BLaER1 treated with 17β-estradiol and CSF1 and Interleukin-3, amounts not matched to agents 10 nM and 100 nM (cell line): Measurements from ENCODE around the gene UBR3.

ENCODE experiments used
- H3K27ac ChIP-seq, 11 experiments: shearing (Covaris generic); formaldehyde crosslinking; 2 replicates each; pipeline ENCODE4 v1.8.1; 2022
- H3K27me3 ChIP-seq, 11 experiments: shearing (Covaris generic); formaldehyde crosslinking; 2 replicates each; pipeline ENCODE4 v1.8.1; 2022
- H3K36me3 ChIP-seq, 11 experiments: shearing (Covaris generic); formaldehyde crosslinking; 2 replicates each; pipeline ENCODE4 v1.8.1; 2022
- H3K4me1 ChIP-seq, 10 experiments: shearing (Covaris generic); formaldehyde crosslinking; 2 replicates each; pipeline ENCODE4 v1.8.1; 2022
- H3K4me2 ChIP-seq, 11 experiments: shearing (Covaris generic); formaldehyde crosslinking; 2 replicates each; pipeline ENCODE4 v1.8.1; 2022
- H3K4me3 ChIP-seq, 10 experiments: shearing (Covaris generic); formaldehyde crosslinking; 2 replicates each; pipeline ENCODE4 v1.8.1; 2022
- H3K9ac ChIP-seq, 11 experiments: shearing (Covaris generic); formaldehyde crosslinking; 2 replicates each; pipeline ENCODE4 v1.8.1; 2022
- H3K9me3 ChIP-seq, 11 experiments: shearing (Covaris generic); formaldehyde crosslinking; replicated peaks in 1 of 11; 2 replicates each; pipeline ENCODE4 v1.8.1; 2022
- H4K20me1 ChIP-seq, 11 experiments: shearing (Covaris generic); formaldehyde crosslinking; 2 replicates each; pipeline ENCODE4 v1.8.1; 2022
- Cebpa-rat ChIP-seq, 11 experiments: shearing (Covaris generic); IDR thresholded peaks; 2 replicates each; pipeline ENCODE4 v1.8.1; 2022

UBR3 gene

DNA sequence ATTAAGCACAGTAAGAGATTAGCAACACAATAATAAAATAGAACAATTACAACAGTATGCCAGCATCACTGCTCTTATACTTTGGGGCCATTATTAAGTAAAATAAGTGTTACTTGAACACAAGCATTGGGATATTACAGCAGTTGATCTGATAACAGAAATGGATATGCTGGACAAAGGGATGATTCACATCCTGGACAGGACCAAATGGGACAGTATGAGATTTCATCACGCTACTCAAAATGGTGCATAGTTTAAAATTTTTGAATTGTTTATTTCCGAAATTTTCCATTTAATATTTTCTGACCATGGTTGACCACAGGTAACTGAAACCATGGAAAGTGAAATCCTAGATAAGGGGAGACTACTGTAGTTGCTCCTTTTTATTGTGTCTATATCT is 138.2 kb downstream of the UBR3 start:
- no peak overlapping the region for H3K4me3 ChIP-seq
- H4K20me1 ChIP-seq: no peaks in the 10 kb centered on the region
- no peak overlapping the region for H3K27ac ChIP-seq
- H3K27me3 ChIP-seq: no peaks in the 10 kb centered on the region
- peaks cover 8 to 12% (median 10%) of the 10 kb centered on the region in 11 experiments; a peak in 18 of 22 replicates for H3K9me3 ChIP-seq
- H3K9ac ChIP-seq: no peak overlapping the region
- H3K36me3 ChIP-seq: peaks cover 40 to 86% (median 61%) of the 10 kb centered on the region in 11 experiments
- no peak for TF ChIP-seq Cebpa-rat (IDR thresholded peaks at IDR 0.05)
- H3K4me2 ChIP-seq: no peak overlapping the region
- H3K4me1 ChIP-seq: peaks cover 0 to 18% (median 3%) of the 10 kb centered on the region in 10 experiments; a peak in 8 of 20 replicates

DNA sequence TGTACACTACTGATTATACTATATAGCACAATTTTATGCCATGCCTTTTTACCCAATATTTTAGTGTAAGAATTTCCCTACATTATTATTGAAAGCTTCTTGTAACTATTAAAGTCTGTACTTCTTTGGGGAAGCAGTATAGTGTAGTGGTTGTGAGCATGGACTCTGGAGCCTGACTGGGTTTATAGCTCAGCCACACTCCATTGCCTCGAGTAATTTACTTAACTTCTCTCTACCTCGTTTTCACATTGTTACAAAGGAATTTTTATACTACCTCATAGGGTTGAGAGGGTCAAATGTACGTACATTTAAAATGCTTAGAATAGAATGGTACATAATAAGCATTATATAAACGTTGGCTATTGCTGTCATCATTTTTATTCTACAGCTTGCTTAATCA is 139.2 kb downstream of the UBR3 start:
- H4K20me1 ChIP-seq: no peaks in the 10 kb centered on the region
- no peak overlapping the region for H3K4me3 ChIP-seq
- H3K9ac ChIP-seq: no peak overlapping the region
- peaks cover 31 to 76% (median 51%) of the 10 kb centered on the region in 11 experiments for H3K36me3 ChIP-seq
- no peak overlapping the region for H3K4me2 ChIP-seq
- H3K27me3 ChIP-seq: no peaks in the 10 kb centered on the region
- H3K9me3 ChIP-seq: peaks cover 8 to 12% (median 10%) of the 10 kb centered on the region in 11 experiments; a peak in 18 of 22 replicates
- TF ChIP-seq Cebpa-rat (IDR thresholded peaks at IDR 0.05): no peak
- H3K4me1 ChIP-seq: peaks cover 0 to 14% (median 3%) of the 10 kb centered on the region in 10 experiments; a peak in 8 of 20 replicates
- no peak overlapping the region for H3K27ac ChIP-seq

DNA sequence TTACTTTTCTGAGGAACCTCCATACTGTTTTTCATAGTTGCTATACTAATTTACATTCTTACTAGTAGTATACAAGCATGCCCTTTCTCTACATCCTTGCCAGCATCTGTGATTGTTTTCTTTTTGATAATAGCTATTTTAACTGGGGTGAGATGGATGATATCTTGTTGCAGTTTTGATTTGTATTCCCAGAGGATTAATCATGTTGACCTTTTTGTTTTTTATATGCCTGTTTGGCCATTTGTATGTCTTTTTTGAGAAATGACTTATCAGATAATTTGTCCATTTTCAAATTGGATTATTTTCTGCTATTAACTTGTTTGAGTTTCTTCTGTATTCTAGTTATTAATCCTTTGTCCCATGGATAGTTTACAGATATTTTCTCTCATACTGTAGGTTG is 141.5 kb downstream of the UBR3 start:
- no peak overlapping the region for H3K4me2 ChIP-seq
- no peak for TF ChIP-seq Cebpa-rat (IDR thresholded peaks at IDR 0.05)
- no peaks in the 10 kb centered on the region for H3K27me3 ChIP-seq
- no peak overlapping the region for H3K9ac ChIP-seq
- no peak overlapping the region for H3K4me3 ChIP-seq
- H3K27ac ChIP-seq: no peak overlapping the region
- H4K20me1 ChIP-seq: no peaks in the 10 kb centered on the region
- no peaks in the 10 kb centered on the region for H3K4me1 ChIP-seq
- H3K36me3 ChIP-seq: peaks cover 25 to 59% (median 43%) of the 10 kb centered on the region in 11 experiments
- peaks cover 8 to 14% (median 10%) of the 10 kb centered on the region in 11 experiments; a peak in 18 of 22 replicates for H3K9me3 ChIP-seq

- no peak overlapping the region for H3K27ac ChIP-seq
- no peak overlapping the region for H3K9ac ChIP-seq
- peaks cover 22 to 37% (median 32%) of the 10 kb centered on the region in 11 experiments for H3K9me3 ChIP-seq
- TF ChIP-seq Cebpa-rat (IDR thresholded peaks at IDR 0.05): no peak
- no peaks in the 10 kb centered on the region for H3K27me3 ChIP-seq
- 0 out of 22 replicates have a peak, but pooled peaks cover 0 to 7% (median 0%) of the 10 kb centered on the region in 11 experiments for H4K20me1 ChIP-seq
- no peak overlapping the region for H3K4me3 ChIP-seq
- H3K36me3 ChIP-seq: peaks cover 34 to 59% (median 46%) of the 10 kb centered on the region in 11 experiments
- H3K4me1 ChIP-seq: peaks cover 0 to 13% (median 0%) of the 10 kb centered on the region in 10 experiments; a peak in 6 of 20 replicates
- H3K4me2 ChIP-seq: no peak overlapping the region
These were observed 148.0 kb downstream of the UBR3 start for GRCh38 chr2:169975221-169975620.

GRCh38 chr2:169976335-169976851 is 149.1 kb downstream of the UBR3 start:
- TF ChIP-seq Cebpa-rat (IDR thresholded peaks at IDR 0.05): no peak
- H3K36me3 ChIP-seq: peaks cover 34 to 60% (median 46%) of the 10 kb centered on the region in 11 experiments
- no peaks in the 10 kb centered on the region for H3K27me3 ChIP-seq
- H3K4me3 ChIP-seq: no peak overlapping the region
- peaks cover 22 to 37% (median 32%) of the 10 kb centered on the region in 11 experiments for H3K9me3 ChIP-seq
- H3K9ac ChIP-seq: no peak overlapping the region
- no peak overlapping the region for H3K27ac ChIP-seq
- H4K20me1 ChIP-seq: 0 out of 22 replicates have a peak, but pooled peaks cover 0 to 7% (median 0%) of the 10 kb centered on the region in 11 experiments
- no peak overlapping the region for H3K4me2 ChIP-seq
- peaks cover 7 to 20% (median 8%) of the 10 kb centered on the region in 10 experiments; a peak in 16 of 20 replicates for H3K4me1 ChIP-seq

GRCh38 chr2:169977530-169977929 is 150.3 kb downstream of the UBR3 start:
- H3K9me3 ChIP-seq: peaks cover 22 to 37% (median 32%) of the 10 kb centered on the region in 11 experiments
- H3K27me3 ChIP-seq: no peaks in the 10 kb centered on the region
- 0 out of 22 replicates have a peak, but pooled peaks cover 0 to 7% (median 0%) of the 10 kb centered on the region in 11 experiments for H4K20me1 ChIP-seq
- peaks cover 12 to 26% (median 15%) of the 10 kb centered on the region in 10 experiments; a peak in 19 of 20 replicates for H3K4me1 ChIP-seq
- no peak overlapping the region for H3K4me3 ChIP-seq
- no peak for TF ChIP-seq Cebpa-rat (IDR thresholded peaks at IDR 0.05)
- H3K4me2 ChIP-seq: peak overlapping the region in 2 of 11 experiments; percentile 13 to 40; a peak in 3 of 22 replicates
- H3K27ac ChIP-seq: no peak overlapping the region
- H3K9ac ChIP-seq: no peak overlapping the region
- peaks cover 34 to 56% (median 46%) of the 10 kb centered on the region in 11 experiments for H3K36me3 ChIP-seq

DNA sequence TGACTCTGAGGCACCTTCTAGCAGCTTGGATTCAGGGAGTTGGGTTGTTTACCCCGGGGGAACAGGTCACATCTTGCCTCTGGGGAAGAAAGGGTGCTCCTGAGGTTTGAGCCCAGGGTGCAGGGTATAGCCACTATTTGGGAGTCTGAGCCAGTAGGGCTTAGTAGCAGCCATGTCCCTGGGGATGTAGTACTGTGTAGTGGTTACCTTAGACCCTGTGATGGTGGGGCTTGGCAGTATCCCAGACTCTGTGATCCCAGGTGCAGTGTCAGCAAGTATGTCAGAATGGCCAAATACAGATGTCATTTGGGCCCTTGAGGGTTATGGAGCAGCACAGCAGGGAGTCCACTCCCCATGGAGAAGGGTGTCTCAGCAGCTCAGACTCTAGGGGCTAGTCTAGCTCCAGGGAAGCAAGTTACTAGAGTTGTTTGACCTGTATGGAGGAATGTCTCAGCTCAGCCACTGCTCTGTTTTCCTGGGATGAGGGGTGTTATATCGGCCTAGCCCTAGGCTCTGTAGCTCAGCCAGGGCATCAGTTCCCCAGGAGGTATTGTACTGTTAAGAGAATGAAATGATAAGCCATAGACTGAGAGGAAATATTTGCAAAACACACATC is 151.3 kb downstream of the UBR3 start:
- H3K4me1 ChIP-seq: peaks cover 12 to 26% (median 15%) of the 10 kb centered on the region in 10 experiments; a peak in 19 of 20 replicates
- no peak overlapping the region for H3K4me3 ChIP-seq
- TF ChIP-seq Cebpa-rat (IDR thresholded peaks at IDR 0.05): no peak
- H3K9me3 ChIP-seq: peaks cover 22 to 36% (median 32%) of the 10 kb centered on the region in 11 experiments
- peaks cover 34 to 61% (median 49%) of the 10 kb centered on the region in 11 experiments for H3K36me3 ChIP-seq
- H3K9ac ChIP-seq: no peak overlapping the region
- H3K4me2 ChIP-seq: no peak overlapping the region; a peak in 1 of 22 replicates
- H4K20me1 ChIP-seq: 0 out of 22 replicates have a peak, but pooled peaks cover 0 to 7% (median 0%) of the 10 kb centered on the region in 11 experiments
- no peaks in the 10 kb centered on the region for H3K27me3 ChIP-seq
- H3K27ac ChIP-seq: no peak overlapping the region

- H3K4me3 ChIP-seq: no peak overlapping the region
- no peak for TF ChIP-seq Cebpa-rat (IDR thresholded peaks at IDR 0.05)
- H3K27ac ChIP-seq: no peak overlapping the region
These were observed 151.8 kb downstream of the UBR3 start for GRCh38 chr2:169979025-169979424.

GRCh38 chr2:169980001-169980400 is 152.7 kb downstream of the UBR3 start:
- Histone ChIP-seq H3K36me3 (peaks cover 32 to 50% (median 42%) of the 10 kb centered on the region in 11 experiments), H3K9ac (no peak overlapping the region), H3K4me2 (no peak overlapping the region), H3K27ac (no peak overlapping the region), H3K4me3 (no peak overlapping the region), H3K9me3 (peaks cover 18 to 30% (median 25%) of the 10 kb centered on the region in 11 experiments), H3K27me3 (no peaks in the 10 kb centered on the region), H3K4me1 (peaks cover 12 to 26% (median 15%) of the 10 kb centered on the region in 10 experiments; a peak in 19 of 20 replicates), H4K20me1 (0 out of 22 replicates have a peak, but pooled peaks cover 0 to 7% (median 0%) of the 10 kb centered on the region in 11 experiments)
- TF ChIP-seq Cebpa-rat (IDR thresholded peaks at IDR 0.05): no peak

More at GRCh38 chr2:169979025-169979424, 151.8 kb downstream of the UBR3 start:
- Histone ChIP-seq H4K20me1 (0 out of 22 replicates have a peak, but pooled peaks cover 0 to 7% (median 0%) of the 10 kb centered on the region in 11 experiments), H3K9me3 (peaks cover 22 to 36% (median 31%) of the 10 kb centered on the region in 11 experiments), H3K4me1 (peaks cover 12 to 26% (median 15%) of the 10 kb centered on the region in 10 experiments; a peak in 19 of 20 replicates), H3K9ac (no peak overlapping the region), H3K27me3 (no peaks in the 10 kb centered on the region), H3K4me2 (no peak overlapping the region), H3K36me3 (peaks cover 34 to 60% (median 46%) of the 10 kb centered on the region in 11 experiments)
